ENCODE measurements around the gene WFDC10A. TPM values are rescaled to one million over a fixed set of nuclear protein-coding genes. Genes with fewer than 3 reads are reported as not detected.

The WFDC10A gene
- total RNA-seq, 4 donors from 2014 or later, result not detected

DNA sequence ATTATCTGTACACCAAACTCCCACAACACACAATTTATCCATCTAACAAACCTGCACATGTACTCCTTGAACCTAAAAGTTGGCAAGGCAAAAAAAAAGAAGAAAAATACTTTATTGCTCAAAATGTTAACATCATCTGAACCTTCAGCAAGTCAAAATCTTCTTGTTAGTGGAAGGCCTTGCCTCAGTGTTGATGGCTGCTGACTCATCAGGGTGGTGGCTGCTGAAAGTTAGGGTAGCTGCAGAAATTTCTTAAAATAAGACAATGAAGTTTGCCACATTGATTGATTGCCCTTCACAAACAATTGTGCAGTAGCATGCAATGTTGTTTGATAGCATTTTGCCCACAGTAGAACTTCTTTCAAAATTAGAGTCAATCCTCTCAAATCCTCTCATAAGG lies 43.2 kb downstream of the WFDC10A start:
- Histone ChIP-seq H3K36me3 (no peaks in the 10 kb centered on the region), H3K4me1 (no peaks in the 10 kb centered on the region), H3K27me3 (no peaks in the 10 kb centered on the region), H3K4me3 (no peak overlapping the region), H3K9me3 (no peaks in the 10 kb centered on the region), H3K27ac (no peak overlapping the region)
- intact Hi-C loops (cut with DNase I; ENCODE audit: low total_unique reads), result no loop called here
- no peak for DNase-seq
- TF ChIP-seq, protein P1, sequence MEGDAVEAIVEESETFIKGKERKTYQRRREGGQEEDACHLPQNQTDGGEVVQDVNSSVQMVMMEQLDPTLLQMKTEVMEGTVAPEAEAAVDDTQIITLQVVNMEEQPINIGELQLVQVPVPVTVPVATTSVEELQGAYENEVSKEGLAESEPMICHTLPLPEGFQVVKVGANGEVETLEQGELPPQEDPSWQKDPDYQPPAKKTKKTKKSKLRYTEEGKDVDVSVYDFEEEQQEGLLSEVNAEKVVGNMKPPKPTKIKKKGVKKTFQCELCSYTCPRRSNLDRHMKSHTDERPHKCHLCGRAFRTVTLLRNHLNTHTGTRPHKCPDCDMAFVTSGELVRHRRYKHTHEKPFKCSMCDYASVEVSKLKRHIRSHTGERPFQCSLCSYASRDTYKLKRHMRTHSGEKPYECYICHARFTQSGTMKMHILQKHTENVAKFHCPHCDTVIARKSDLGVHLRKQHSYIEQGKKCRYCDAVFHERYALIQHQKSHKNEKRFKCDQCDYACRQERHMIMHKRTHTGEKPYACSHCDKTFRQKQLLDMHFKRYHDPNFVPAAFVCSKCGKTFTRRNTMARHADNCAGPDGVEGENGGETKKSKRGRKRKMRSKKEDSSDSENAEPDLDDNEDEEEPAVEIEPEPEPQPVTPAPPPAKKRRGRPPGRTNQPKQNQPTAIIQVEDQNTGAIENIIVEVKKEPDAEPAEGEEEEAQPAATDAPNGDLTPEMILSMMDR (IDR thresholded peaks at IDR 0.05), result no peak
- no peak for TF ChIP-seq POLR2A (IDR thresholded peaks at IDR 0.05)

DNA sequence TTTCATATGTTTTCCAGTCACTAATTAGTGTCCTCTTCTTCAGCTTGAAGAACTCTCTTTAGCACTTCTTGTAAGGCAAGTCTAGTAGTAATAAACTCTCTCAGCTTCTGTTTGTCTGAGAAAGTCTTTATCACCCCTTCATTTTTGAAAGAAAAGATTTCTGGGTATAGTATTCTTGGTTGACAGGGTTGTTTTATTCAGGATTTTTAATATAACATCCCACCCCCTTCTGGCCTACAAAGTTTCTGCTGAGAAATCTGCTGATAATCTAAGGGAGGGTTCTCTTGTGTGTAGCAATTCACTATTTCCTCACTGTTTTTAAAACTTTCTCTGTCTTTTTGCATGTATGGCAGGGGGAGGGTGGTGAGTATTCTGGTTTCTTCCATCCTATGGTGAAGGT lies 50.1 kb downstream of the WFDC10A start:
- Histone ChIP-seq H3K4me1 (no peaks in the 10 kb centered on the region), H3K36me3 (no peaks in the 10 kb centered on the region), H3K27ac (no peak overlapping the region), H3K27me3 (no peaks in the 10 kb centered on the region), H3K4me3 (no peak overlapping the region), H3K9me3 (no peaks in the 10 kb centered on the region)
- intact Hi-C loops (cut with DNase I; ENCODE audit: low total_unique reads), result no loop called here
- TF ChIP-seq POLR2A (IDR thresholded peaks at IDR 0.05), result no peak
- TF ChIP-seq, protein P1 (IDR thresholded peaks at IDR 0.05), result no peak
- DNase-seq, result no peak

Other genes with a start within 250 kb of the WFDC10A start
- gene DBNDD2, start 221.4 kb upstream of the WFDC10A start, total RNA-seq, result 10 to 100 TPM in 3 of 4 donors, 1 to 10 TPM in 1; 7.5 to 84.2 (median 62.4) TPM
- gene PIGT, start 213.6 kb upstream of the WFDC10A start, total RNA-seq, result 10 to 100 TPM; 28.7 to 89.2 (median 62.6) TPM
- 10 to 100 TPM in 2 of 4 donors, 1 to 10 TPM in 1, not detected in 1; 7.9 to 18.3 (median 15.5) TPM for gene WFDC2, start 160.0 kb upstream of the WFDC10A start, total RNA-seq
- gene SPINT3, start 114.1 kb upstream of the WFDC10A start, total RNA-seq, result not detected
- not detected for gene WFDC6, start 90.3 kb upstream of the WFDC10A start, total RNA-seq
- under 1 TPM in 1 of 4 donors, not detected in 3; 0.97 TPM for gene EPPIN, start 82.3 kb upstream of the WFDC10A start, total RNA-seq
- not detected for gene WFDC8, start 50.5 kb upstream of the WFDC10A start, total RNA-seq
- not detected for gene WFDC9, start 1.5 kb downstream of the WFDC10A start, total RNA-seq
- not detected for gene WFDC11, start 40.5 kb downstream of the WFDC10A start, total RNA-seq
- not detected for gene WFDC13, start 72.3 kb downstream of the WFDC10A start, total RNA-seq
- not detected for gene WFDC10B, start 75.3 kb downstream of the WFDC10A start, total RNA-seq
- not detected for gene SPINT4, start 92.6 kb downstream of the WFDC10A start, total RNA-seq
- 1 to 10 TPM in 1 of 4 donors, not detected in 3; 2.0 TPM for gene WFDC3, start 162.1 kb downstream of the WFDC10A start, total RNA-seq
- 10 to 100 TPM; 11.2 to 29.8 (median 17.1) TPM for gene DNTTIP1, start 162.2 kb downstream of the WFDC10A start, total RNA-seq
- gene UBE2C, start 182.9 kb downstream of the WFDC10A start, total RNA-seq, result 10 to 100 TPM in 1 of 4 donors, not detected in 3; 12.4 TPM
- 1 to 10 TPM in 1 of 4 donors, under 1 TPM in 1, not detected in 2; 0.59 to 1.3 TPM for gene TNNC2, start 197.6 kb downstream of the WFDC10A start, total RNA-seq
- gene SNX21, start 204.1 kb downstream of the WFDC10A start, total RNA-seq, result 100 to 1,000 TPM in 1 of 4 donors, 10 to 100 TPM in 3; 56.5 to 145 (median 63.2) TPM
- gene ACOT8, start 227.7 kb downstream of the WFDC10A start, total RNA-seq, result 10 to 100 TPM; 17.2 to 31.5 (median 23.5) TPM
- 1 to 10 TPM; 3.1 to 9.2 (median 4.3) TPM for gene ZSWIM3, start 227.9 kb downstream of the WFDC10A start, total RNA-seq